SK-N-MC (cell line): ENCODE results near the gene BECN2.

Source experiments
- EZH2 ChIP-seq: fragments of 200-600 bp; sonication (generic); IDR thresholded peaks from one replicate; pipeline ENCODE4 v1.6.1; 2017; ENCODE audit warnings: antibody characterized with exemption
- POLR2AphosphoS5 ChIP-seq: IDR thresholded peaks from 2 replicates; pipeline ENCODE4 v1.6.1; 2012; ENCODE audit warnings: mild to moderate bottlenecking, low read depth, low read length, borderline replicate concordance

- TF ChIP-seq POLR2AphosphoS5 (no peak), EZH2 (no peak)
These were observed 11.0 kb downstream of the BECN2 start for GRCh38 chr1:241968611-241969010.
